Heart left ventricle (tissue), 13 donors: Measurements from ENCODE around the gene CRIP1.

Experiments used
- CTCF ChIP-seq, 12 donors: fragments of 200-600 bp; sonication (generic) in 4 of 12; IDR thresholded peaks; one replicate each; pipeline versions ENCODE4 v1.5.0 to v1.8.0; 2018 to 2022; ENCODE audit warnings: antibody characterized with exemption in 12 of 12, mild to moderate bottlenecking in 5 of 12
- POLR2A ChIP-seq, 2 donors: fragments of 450-650 bp; IDR thresholded peaks; one replicate each; pipeline ENCODE4 v1.6.1; 2017; ENCODE audit warnings: antibody characterized with exemption in 2 of 2, mild to moderate bottlenecking in 2 of 2, moderate library complexity in 2 of 2
- donor health status: ischemic (EF 13 %, LVEDD 7.1; RV severe dilation, severe dysfunction).
- donor health status: DM: no; HTN: yes; CAD: no.
- donor health status: DM: no; HTN: no; CAD: no.
- donor health status: ischemic (EF 25% LVEDD 6.9; RV normal size, moderate dysfunction).
- donor health status: ischemic (EF 25% LVEDD 5.7; RV mildly dilated, moderate dysfunction).
- donor health status: ischemic (EF 35%, LVEDD 5.7; RV mildly dilated, moderate dysfunction).
- donor health status: nonischemic (EF 11% LVEDD 7.7; RV severe dilation, severe dysfunction).
- donor health status: DM: yes; HTN: yes; CAD: no.
- donor health status: PGD.
- donor health status: ischemic (EF 29% LVEDD 5.4; RV normal size, mild dysfunction).
- donor health status: nonischemic (EF 23%, LVEDD 6.1; RV moderate dilation, normal function).

- no peak for TF ChIP-seq POLR2A (IDR thresholded peaks at IDR 0.05)
- TF ChIP-seq CTCF (IDR thresholded peaks at IDR 0.05) = peak; percentile 98 to 100 (median 99)
These were observed 5.6 kb upstream of the CRIP1 start for GRCh38 chr14:105480807-105481801.
